ENCODE results near the gene STAB1. TPM values are rescaled to one million over a fixed set of nuclear protein-coding genes. Genes with fewer than 3 reads are reported as not detected.

The STAB1 gene
- total and polyA plus RNA-seq, 2 of the 13 experiments (the other 11 are each of a cell fraction or from before 2014, with no cell fraction given), result 0.09 to 0.34 TPM

DNA sequence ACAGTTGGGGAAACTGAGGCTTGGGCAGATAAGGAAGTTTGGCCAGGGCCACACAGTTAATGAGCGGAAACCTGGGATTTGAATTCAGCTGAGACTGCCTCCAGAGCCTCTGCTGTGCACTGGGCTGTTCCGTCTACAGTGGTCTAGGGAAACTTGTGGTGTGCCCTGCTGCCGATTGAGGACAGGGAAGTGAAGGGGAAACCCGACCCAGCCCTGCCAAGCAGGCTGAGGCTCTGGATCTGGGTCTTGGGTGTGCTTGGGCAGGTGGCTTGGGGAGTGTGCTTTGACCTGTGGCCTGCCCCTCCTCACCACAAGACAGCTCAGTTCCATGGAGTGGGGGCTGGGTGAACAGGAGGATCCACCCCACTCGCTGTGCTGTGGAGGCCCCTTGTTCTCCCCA is 22.1 kb upstream of the STAB1 start:
- Histone ChIP-seq H3K36me3 (replicated peaks in 1 of 2; ENCODE audit: control insufficient read depth in 1 of 2, insufficient read depth in 2 of 2, low read length in 2 of 2) (peaks cover 37 to 64% of the 10 kb centered on the region in 2 experiments), H3K4me2 (ENCODE audit: low read depth, low read length) (no peak overlapping the region), H4K20me1 (ENCODE audit: insufficient read depth, low read length) (0 out of 2 replicates have a peak, but pooled peaks cover 4% of the 10 kb centered on the region), H3K79me2 (ENCODE audit: insufficient read depth, low read length) (no peaks in the 10 kb centered on the region), H3K4me1 (ENCODE audit: insufficient read depth, low read length) (no peaks in the 10 kb centered on the region), H3K27me3 (ENCODE audit: control insufficient read depth in 1 of 2, insufficient read depth in 2 of 2, low read length in 2 of 2) (no peaks in the 10 kb centered on the region), H3K27ac (ENCODE audit: extremely low read length, insufficient read depth, low read length) (no peak overlapping the region), H3K9ac (ENCODE audit: insufficient read depth, low read depth, low read length) (no peak overlapping the region), H2AFZ (ENCODE audit: low read length) (no peak overlapping the region), H3K9me3 (ENCODE audit: low read length) (no peaks in the 10 kb centered on the region), H3K4me3 (replicated peaks in 1 of 3; ENCODE audit: insufficient read depth in 1 of 3, low read depth in 2 of 3, low read length in 3 of 3) (no peak overlapping the region)
- WGBS (ENCODE audit: low lambda C conversion rate), result 96% methylated on average over 3 of the region's 5 CpGs
- TF ChIP-seq TBX2 (CRISPR knock-in tag; IDR thresholded peaks at IDR 0.05; ENCODE audit: borderline replicate concordance) (no peak), ZFP91 (CRISPR knock-in tag; IDR thresholded peaks at IDR 0.05; ENCODE audit: borderline replicate concordance) (no peak), GZF1 (CRISPR knock-in tag; IDR thresholded peaks at IDR 0.05) (no peak), ZBTB1 (CRISPR knock-in tag; IDR thresholded peaks at IDR 0.05; ENCODE audit: borderline replicate concordance) (no peak), SRY (CRISPR knock-in tag; IDR thresholded peaks at IDR 0.05) (no peak)
- ChIA-PET POLR2A (no interaction called here), CTCF (ENCODE audit: low intra/inter-chr PET ratio, low total read pairs) (no interaction called here)
- in situ Hi-C loops (cut with HindIII; ENCODE audit: extremely low pct_ligation_motif_present, low pct_unique_long_range_greater_than_20kb) (no loop called here), intact Hi-C loops (cut with micrococcal nuclease; ENCODE audit: unreplicated experiment) (loop anchor here (5.0 kb wide), 1 partner anchor 59 kb away; the partner anchor contains the start of gene NT5DC2)
- DNase-seq (ENCODE audit: low spot score), result no peak
- ATAC-seq, result no peak
- FAIRE-seq, result no peak
- no TSS peak for BruUV-seq (replicated peaks)

GRCh38 chr3:52477076-52477795 is 17.9 kb upstream of the STAB1 start:
- CTCF ChIA-PET (ENCODE audit: low intra/inter-chr PET ratio, low total read pairs), result no interaction called here
- no peaks in the 10 kb centered on the region for H3K27me3 ChIP-seq (ENCODE audit: control insufficient read depth in 1 of 2, insufficient read depth in 2 of 2, low read length in 2 of 2)
- H3K36me3 ChIP-seq (replicated peaks in 1 of 2; ENCODE audit: control insufficient read depth in 1 of 2, insufficient read depth in 2 of 2, low read length in 2 of 2), result peaks cover 51 to 87% of the 10 kb centered on the region in 2 experiments
- no peak overlapping the region for H3K27ac ChIP-seq (ENCODE audit: extremely low read length, insufficient read depth, low read length)
- TF ChIP-seq AGO2 (optimal IDR thresholded peaks at IDR 0.05; ENCODE audit: low read depth, low read length) (peak; percentile 35), ZFP90 (CRISPR knock-in tag; IDR thresholded peaks at IDR 0.05; ENCODE audit: borderline replicate concordance) (no peak), ZNF546 (CRISPR knock-in tag; conservative IDR thresholded peaks at IDR 0.05) (no peak)
- DNase-seq (ENCODE audit: low spot score) (no peak), ATAC-seq (no peak), FAIRE-seq (no peak)
- H4K20me1 ChIP-seq (ENCODE audit: insufficient read depth, low read length), result 0 out of 2 replicates have a peak, but pooled peaks cover under 1% of the 10 kb centered on the region
- WGBS (ENCODE audit: low lambda C conversion rate), result 99% methylated on average over 12 of the region's 16 CpGs
- no peaks in the 10 kb centered on the region for H3K79me2 ChIP-seq (ENCODE audit: insufficient read depth, low read length)
- no peaks in the 10 kb centered on the region for H3K4me1 ChIP-seq (ENCODE audit: insufficient read depth, low read length)
- no peak overlapping the region for H3K4me2 ChIP-seq (ENCODE audit: low read depth, low read length)
- in situ Hi-C loops (cut with HindIII; ENCODE audit: extremely low pct_ligation_motif_present, low pct_unique_long_range_greater_than_20kb) (no loop called here), intact Hi-C loops (cut with micrococcal nuclease; ENCODE audit: unreplicated experiment) (no loop called here)
- no peak overlapping the region for H2AFZ ChIP-seq (ENCODE audit: low read length)
- BruUV-seq (replicated peaks), result no TSS peak
- no peaks in the 10 kb centered on the region for H3K9me3 ChIP-seq (ENCODE audit: low read length)
- no peak overlapping the region for H3K4me3 ChIP-seq (replicated peaks in 1 of 3; ENCODE audit: insufficient read depth in 1 of 3, low read depth in 2 of 3, low read length in 3 of 3)
- POLR2A ChIA-PET, result interaction anchor here (1.2 kb wide), 1 partner anchor 19 kb away, joined by 3 read pairs; no protein-coding TSS in a partner anchor
- H3K9ac ChIP-seq (ENCODE audit: insufficient read depth, low read depth, low read length), result no peak overlapping the region

Data from HepG2 (cell line).